CD1c-positive myeloid dendritic cell (primary cell): Measurements from ENCODE around the gene CYP2W1.
A peak's percentile ranks its signal among the peaks of the same experiment; 100 is the strongest.
"Not testable (repeated sequence)": the region's sequence is repeated elsewhere in the genome, so short reads cannot be mapped to it uniquely, and the experiment has no call there.

Experiments used
- DNase-seq: peaks from one replicate; pipeline ENCODE4 v3.0.0-alpha.2; 2016; ENCODE audit errors: extremely low spot score

The CYP2W1 gene

DNA sequence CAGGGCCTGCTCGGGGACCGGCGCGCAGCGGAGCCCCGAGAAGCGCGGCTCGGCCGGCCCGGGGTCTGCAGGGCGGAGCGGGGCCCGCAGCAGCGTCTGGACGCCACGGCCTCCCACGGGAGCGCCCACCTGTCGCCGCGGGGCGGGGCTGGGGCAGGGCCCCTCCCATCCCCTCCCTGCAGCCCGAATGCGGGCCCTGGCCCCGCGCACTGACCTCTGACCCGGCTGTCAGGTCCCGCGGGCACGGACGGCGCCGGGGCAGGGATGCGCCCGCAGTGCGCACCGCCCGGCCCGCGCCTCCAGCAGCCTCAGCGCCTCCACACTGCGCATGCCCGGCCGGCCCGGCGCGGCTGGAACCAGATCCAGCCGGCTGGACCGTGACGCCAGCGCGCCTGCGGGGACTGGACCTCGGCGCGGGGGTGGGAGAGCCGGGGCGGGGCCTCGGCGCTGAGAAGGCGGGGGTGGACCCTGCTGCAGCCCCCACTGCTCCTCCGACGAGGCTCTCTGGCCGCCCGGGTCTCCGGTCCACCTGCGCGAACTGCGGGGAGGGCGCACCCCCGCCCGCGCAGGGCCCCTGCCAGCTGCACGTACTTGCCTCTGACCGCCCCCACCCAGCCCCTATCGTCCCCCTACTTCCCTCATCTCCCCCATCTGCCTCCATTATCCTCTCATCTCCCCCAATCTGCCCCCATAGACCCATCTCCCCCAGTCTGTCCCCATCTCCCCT lies 45.2 kb downstream of the CYP2W1 start:
- peak; percentile 94 for DNase-seq

DNA sequence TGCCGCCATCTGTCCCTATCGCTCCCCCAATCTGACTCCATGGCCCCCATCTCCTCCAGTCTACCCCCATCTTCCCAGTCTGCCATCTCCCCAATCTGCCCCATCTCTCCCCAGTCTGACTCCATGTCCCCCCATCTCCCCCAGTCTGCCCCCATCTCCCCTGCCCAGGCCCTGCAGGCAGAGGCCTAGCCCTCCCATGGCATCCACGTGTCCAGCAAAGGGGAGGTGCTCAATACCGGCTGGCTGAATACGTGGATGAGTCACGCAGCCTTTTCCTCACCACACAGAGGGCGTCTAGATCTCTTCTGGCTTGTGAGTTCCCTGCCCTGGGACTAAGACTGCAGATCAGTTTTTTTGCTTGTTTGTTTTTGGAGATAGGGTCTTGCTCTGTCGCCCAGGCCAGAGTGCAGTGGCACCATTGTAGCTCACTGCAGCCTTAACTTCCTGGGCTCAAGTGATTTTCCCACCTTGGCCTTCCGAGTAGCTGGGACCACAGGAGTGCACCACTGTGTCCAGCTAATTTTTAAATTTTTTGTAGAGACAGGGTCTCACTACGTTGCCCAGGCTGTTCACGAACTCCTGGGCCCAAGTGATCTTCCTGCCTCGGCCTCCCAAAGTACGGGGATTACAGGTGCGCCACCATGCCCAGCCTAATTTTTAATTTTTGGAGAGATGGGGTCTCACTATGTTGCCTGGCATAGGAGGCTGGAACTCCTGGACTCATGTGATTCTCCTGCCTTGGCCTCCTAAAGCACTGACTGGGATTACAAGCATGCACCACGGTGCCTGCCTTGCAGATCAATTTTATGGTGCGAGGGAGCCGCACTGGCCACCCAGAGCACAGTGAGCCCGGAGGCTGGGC lies 46.0 kb downstream of the CYP2W1 start:
- peak; percentile 90 for DNase-seq

DNA sequence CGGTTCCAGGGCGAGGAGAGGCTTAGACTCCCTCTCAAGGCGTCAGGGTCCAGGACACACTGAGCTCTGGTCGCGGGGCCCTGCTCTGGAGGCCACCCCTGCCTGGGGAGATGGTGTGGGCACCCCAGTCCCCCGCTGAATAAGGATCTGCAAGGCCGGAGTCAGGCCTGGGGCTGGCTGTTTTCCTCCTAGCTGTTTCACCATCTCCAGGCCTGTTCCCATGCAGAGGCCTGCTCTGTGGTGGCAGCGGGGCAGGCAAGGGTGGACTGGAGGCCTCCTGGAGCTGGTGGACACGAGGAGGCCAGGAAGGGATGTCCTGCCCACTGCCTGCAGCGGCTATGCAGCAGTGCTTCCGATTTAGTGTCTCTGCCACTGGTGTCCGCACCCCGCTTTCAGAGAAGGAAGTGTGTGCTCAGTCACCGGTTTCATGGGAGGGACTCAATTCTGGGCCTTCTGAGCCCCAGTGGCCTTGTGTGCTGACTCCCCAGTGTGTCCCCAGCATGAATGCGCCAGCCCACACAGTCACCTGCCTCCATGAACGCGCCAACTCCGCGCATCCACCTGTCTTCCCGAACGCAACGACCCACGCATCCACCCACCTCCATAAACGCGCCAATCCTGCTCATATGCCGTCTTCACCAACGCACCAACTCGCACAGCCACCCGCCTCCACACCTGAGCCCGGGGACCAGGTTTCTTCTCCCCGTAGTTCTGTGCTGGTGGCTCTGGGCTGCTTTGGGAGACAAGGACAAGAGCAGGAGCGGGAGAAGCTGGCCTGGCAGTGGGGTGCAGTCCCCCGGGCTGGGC lies 46.9 kb downstream of the CYP2W1 start:
- DNase-seq = peak; percentile 68

DNA sequence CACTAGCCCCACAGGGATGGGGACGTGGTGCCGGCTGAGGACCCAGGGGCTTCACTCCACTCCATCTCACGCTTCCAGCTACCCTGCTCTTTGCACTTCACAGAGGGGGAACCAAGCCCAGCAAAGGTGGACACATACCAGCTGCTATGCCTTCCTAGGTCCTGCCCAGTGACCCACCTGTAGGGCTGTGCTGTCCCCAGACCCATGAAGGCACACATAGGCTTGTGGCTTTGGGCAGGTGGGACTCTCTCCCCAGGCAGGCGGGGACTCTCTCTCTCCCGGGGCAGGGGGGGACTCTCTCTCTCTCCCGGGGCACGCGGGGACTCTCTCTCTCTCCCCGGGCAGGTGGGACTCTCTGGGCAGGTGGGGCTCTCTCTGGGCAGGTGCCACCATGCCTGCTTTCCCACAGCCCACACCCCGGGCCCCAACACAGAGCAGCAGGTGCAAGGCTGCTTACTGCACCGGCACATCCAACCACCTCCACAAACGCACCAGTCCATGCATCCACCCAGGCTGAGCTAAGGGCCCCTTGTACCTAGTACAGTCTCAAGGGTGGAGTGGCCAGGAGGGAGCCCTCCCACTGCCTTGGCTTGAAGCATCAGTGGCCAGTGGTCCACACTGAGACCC lies 47.6 kb downstream of the CYP2W1 start:
- no peak for DNase-seq

DNA sequence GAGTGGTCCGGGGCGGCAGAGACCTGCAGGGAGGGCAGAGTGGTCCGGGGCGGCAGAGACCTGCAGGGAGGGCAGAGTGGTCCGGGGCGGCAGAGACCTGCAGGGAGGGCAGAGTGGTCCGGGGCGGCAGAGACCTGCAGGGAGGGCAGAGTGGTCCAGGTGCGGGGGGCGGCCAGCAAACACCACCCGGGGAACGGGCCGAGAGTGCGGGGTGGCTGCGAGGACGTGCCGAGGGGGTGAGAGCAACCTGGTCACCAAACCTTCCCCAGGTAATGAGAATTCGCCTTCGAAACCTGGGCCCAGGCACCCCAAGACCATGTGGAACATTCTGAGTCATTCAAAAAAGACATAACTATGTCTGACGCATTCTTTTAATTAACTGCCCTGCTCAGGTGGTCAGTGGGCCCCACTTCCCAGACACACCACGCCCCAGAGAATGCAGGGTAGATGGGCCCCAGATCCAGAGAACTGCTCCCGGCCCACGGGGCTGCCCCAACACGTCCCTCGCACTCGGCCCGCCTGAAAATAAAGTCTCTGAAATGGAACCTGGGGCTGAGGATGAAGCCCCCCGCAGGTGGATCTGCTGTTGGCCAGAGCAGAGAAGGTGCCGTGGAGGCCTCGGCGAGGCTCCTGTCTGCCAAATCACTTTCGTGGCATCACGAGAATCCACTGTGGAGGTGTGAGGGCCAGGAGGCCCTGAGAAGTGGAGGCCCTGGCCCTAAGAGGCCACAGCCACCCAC lies 48.9 kb downstream of the CYP2W1 start:
- no peak for DNase-seq

DNA sequence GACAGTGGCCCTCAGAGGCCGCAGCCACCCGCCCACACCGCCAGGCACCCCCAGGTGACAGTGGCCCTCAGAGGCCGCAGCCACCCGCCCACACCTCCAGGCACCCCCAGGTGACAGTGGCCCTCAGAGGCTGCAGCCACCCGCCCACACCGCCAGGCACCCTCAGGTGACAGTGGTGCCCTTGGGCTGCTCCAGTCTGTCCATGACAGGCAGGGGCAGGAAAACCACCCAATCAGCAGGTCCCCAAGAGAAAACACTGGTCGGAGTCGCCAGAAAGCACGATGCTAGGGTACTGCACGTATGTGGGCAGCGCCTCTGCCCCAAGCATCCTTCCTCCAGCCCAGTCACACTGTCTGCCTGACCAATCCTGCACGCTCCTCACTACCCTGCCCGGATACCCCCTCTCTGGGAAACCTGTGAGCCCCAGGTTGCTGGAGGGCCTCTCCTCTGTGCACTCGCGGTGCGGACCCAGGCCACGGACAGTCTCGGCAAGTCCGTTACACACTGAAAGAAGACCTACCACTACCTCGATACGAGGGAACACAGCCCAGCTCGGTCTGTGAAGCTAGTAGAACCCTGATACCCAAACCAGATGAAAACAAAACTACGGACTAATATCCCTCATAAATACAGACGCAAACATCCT lies 49.7 kb downstream of the CYP2W1 start:
- no peak for DNase-seq

DNA sequence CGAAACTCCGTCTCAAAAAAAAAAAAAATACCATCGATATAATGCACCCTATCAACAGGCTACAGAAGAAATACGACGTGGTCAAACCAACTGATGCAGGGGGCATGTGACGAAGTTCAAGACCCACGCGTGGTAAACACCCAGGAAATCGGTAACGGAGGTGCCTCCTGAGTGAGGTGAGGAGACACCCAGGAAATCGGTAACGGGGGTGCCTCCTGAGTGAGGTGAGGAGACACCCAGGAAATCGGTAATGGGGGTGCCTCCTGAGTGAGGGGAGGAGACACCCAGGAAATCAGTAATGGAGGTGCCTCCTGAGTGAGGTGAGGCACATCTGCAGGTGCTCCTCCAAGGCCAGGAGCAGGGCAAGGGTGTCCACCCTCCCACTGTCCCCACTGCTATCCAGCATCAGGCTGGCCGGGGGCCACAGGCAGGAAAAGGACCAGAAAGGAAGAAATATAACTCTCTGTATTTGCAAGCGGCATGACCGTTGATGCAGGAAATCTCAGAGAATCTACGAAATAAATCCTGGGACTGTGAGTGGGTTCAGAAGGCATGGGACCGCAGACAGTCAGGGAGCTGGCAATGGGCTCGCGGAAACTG lies 50.7 kb downstream of the CYP2W1 start:
- no peak for DNase-seq

DNA sequence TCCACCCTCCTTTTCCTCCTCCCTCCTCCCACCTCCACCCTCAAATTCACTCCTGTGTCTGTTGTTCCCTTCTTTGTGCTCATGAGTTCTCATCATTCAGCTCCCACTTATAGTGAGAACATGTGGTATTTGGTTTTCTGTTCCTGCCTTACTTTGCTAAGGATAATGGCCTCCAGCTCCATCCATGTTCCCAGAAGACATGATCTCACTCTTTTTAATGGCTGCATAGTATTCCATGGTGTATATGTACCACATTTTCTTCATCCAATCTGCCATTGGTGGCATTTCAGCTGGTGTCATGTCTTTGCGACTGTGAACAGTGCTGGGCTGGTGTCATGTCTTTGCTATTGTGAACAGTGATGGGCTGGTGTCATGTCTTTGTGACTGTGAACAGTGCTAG lies 51.8 kb downstream of the CYP2W1 start:
- DNase-seq = not testable (repeated sequence)

DNA sequence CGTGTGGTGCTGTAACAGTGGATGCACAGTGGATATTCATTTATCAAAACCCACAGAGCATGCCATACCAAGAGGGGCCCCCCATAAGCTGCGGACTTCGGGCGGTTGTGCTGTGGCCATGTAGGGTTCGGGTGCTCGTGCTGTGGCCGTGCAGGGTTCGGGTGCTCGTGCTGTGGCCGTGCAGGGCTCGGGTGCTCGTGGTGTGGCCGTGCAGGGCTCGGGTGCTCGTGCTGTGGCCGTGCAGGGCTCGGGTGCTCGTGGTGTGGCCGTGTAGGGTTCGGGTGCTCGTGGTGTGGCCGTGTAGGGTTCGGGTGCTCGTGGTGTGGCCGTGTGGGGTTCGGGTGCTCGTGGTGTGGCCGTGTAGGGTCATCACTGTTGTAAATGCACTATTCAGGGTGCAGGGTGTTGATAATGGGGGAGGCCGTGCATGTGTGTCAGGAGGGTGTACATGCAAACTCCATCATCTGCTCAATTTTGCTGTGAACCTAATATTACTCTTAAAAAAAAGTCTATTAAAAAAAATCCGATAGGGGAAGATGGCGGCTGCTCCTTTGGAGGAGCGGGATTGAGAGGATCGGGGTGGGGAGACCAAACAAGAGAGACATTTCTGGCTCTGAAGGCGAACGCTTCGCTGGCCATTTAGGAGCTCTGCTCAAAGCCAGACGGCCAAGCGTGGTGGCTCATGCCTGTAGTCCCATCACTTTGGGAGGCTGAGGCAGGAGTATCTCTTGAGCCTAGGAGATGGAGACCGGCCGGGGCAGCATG lies 53.4 kb downstream of the CYP2W1 start:
- DNase-seq = not testable (repeated sequence)
